Caco-2 (cell line): ENCODE data around the gene COMMD9. TPM values are rescaled to one million over a fixed set of nuclear protein-coding genes. Genes with fewer than 3 reads are reported as not detected.

Experiments
- BruUV-seq: library from RNA; stranded (reverse); fragments of 400-500 nt; replicated peaks from 2 replicates; lab custom pipeline; 2021; lab: Mats Ljungman, UMichigan
- CTCF ChIA-PET: fragments of 300-600 bp; sonication (Branson Sonifier 250); formaldehyde crosslinking; loops from one replicate; lab custom pipeline; 2022; ENCODE audit warnings: antibody characterized with exemption; lab: Charles Lee
- POLR2A ChIA-PET: fragments of 300-600 bp; sonication (Branson Sonifier 250); formaldehyde crosslinking; loops from one replicate; lab custom pipeline; 2022; ENCODE audit warnings: antibody characterized with exemption; lab: Charles Lee
- DNase-seq, 2 experiments: peaks; one replicate each; pipeline versions ENCODE4 v3.0.0 to v3.0.0-alpha.2; 2020 to 2022
- H3K27me3 ChIP-seq: replicated peaks from 2 replicates; pipeline ENCODE4 v1.6.0; 2011; ENCODE audit warnings: low read length; ENCODE audit not compliant: control insufficient read depth, insufficient read depth
- H3K36me3 ChIP-seq: 2 replicates; pipeline ENCODE4 v1.5.1; 2011; ENCODE audit warnings: low read length; ENCODE audit not compliant: control insufficient read depth, insufficient read depth
- H3K4me1 ChIP-seq: fragments of 250-450 bp; sonication (Bioruptor Pico); 2 replicates; pipeline ENCODE4 v1.5.1; 2020; ENCODE audit warnings: mild to moderate bottlenecking
- H3K4me3 ChIP-seq: 2 replicates; pipeline ENCODE4 v1.5.1; 2011; ENCODE audit warnings: low read depth, mild to moderate bottlenecking, control low read depth, low read length
- H3K9me3 ChIP-seq: fragments of 250-450 bp; sonication (Bioruptor Pico); 2 replicates; pipeline ENCODE4 v1.5.1; 2020; ENCODE audit warnings: mild to moderate bottlenecking, moderate library complexity
- H3K27ac Mint-ChIP-seq: one replicate; pipeline ENCODE4 v1.8.0; 2022; ENCODE audit warnings: mixed read lengths; ENCODE audit not compliant: unreplicated experiment
- H3K27me3 Mint-ChIP-seq: one replicate; pipeline ENCODE4 v1.8.0; 2022; ENCODE audit warnings: mixed read lengths; ENCODE audit not compliant: insufficient read depth, unreplicated experiment
- H3K36me3 Mint-ChIP-seq: one replicate; pipeline ENCODE4 v1.8.0; 2022; ENCODE audit warnings: mild to moderate bottlenecking, mixed read lengths; ENCODE audit not compliant: insufficient read depth, unreplicated experiment
- H3K4me1 Mint-ChIP-seq: one replicate; pipeline ENCODE4 v1.8.0; 2022; ENCODE audit warnings: low read depth, mixed read lengths; ENCODE audit not compliant: unreplicated experiment
- H3K4me3 Mint-ChIP-seq: one replicate; pipeline ENCODE4 v1.8.0; 2022; ENCODE audit warnings: mild to moderate bottlenecking, moderate library complexity, mixed read lengths; ENCODE audit not compliant: unreplicated experiment
- H3K9me3 Mint-ChIP-seq: one replicate; pipeline ENCODE4 v1.8.0; 2022; ENCODE audit warnings: mixed read lengths; ENCODE audit not compliant: unreplicated experiment
- CTCF ChIP-seq, 2 experiments: fragments of 200-600 bp in 1 of 2; IDR thresholded peaks; 1 replicate in 1 of 2; 2 replicates in 1 of 2; pipeline versions ENCODE4 v1.5.1 to v1.8.0; 2011 to 2022; ENCODE audit warnings: antibody characterized with exemption in 1 of 2, control low read depth in 1 of 2, inconsistent platforms in 1 of 2, low read depth in 1 of 2, low read length in 1 of 2, mild to moderate bottlenecking in 1 of 2, moderate library complexity in 1 of 2; ENCODE audit not compliant: insufficient read depth in 1 of 2, severe bottlenecking in 1 of 2, unreplicated experiment in 1 of 2
- intact Hi-C: fragments of 100-400 bp; cut with micrococcal nuclease; formaldehyde crosslinking; loops from one replicate; pipeline ENCODE4 v1.10.0; 2022; ENCODE audit not compliant: unreplicated experiment
- total RNA-seq: library from RNA; stranded (reverse); gene quantifications from 2 replicates; pipeline ENCODE4 v1.2.3, GENCODE V29; 2022

The COMMD9 gene
- total RNA-seq, 1 experiment from 2014 or later, result 46.9 TPM

- Histone ChIP-seq H3K4me3 (no peak overlapping the region), H3K36me3 (no peaks in the 10 kb centered on the region), H3K4me1 (no peaks in the 10 kb centered on the region), H3K9me3 (no peaks in the 10 kb centered on the region), H3K27me3 (no peaks in the 10 kb centered on the region)
- POLR2A ChIA-PET, result no interaction called here
- Mint-ChIP-seq H3K27me3 (no peaks in the 10 kb centered on the region), H3K4me1 (peaks cover 7% of the 10 kb centered on the region), H3K36me3 (no peaks in the 10 kb centered on the region), H3K9me3 (no peaks in the 10 kb centered on the region), H3K4me3 (no peak overlapping the region), H3K27ac (no peak overlapping the region)
- no peak for TF ChIP-seq CTCF (IDR thresholded peaks at IDR 0.05; ENCODE audit: insufficient read depth in 1 of 2, low read depth in 1 of 2, low read length in 1 of 2, severe bottlenecking in 1 of 2, unreplicated experiment in 1 of 2)
- no peak for DNase-seq
- intact Hi-C loops, result no loop called here
- CTCF ChIA-PET, result no interaction called here
- no TSS peak for BruUV-seq
Observed at GRCh38 chr11:36247493-36247892, 41.7 kb downstream of the COMMD9 start.

- H3K4me1 ChIP-seq, result no peaks in the 10 kb centered on the region
- intact Hi-C loops, result no loop called here
- Mint-ChIP-seq H3K4me3 (no peak overlapping the region), H3K36me3 (no peaks in the 10 kb centered on the region), H3K9me3 (no peaks in the 10 kb centered on the region), H3K27ac (no peak overlapping the region), H3K27me3 (no peaks in the 10 kb centered on the region), H3K4me1 (no peaks in the 10 kb centered on the region)
- no peaks in the 10 kb centered on the region for H3K9me3 ChIP-seq
- H3K27me3 ChIP-seq, result no peaks in the 10 kb centered on the region
- no peak for DNase-seq
- H3K4me3 ChIP-seq, result no peak overlapping the region
- BruUV-seq, result no TSS peak
- no peaks in the 10 kb centered on the region for H3K36me3 ChIP-seq
- ChIA-PET POLR2A (no interaction called here), CTCF (no interaction called here)
- TF ChIP-seq CTCF (IDR thresholded peaks at IDR 0.05; ENCODE audit: insufficient read depth in 1 of 2, low read depth in 1 of 2, low read length in 1 of 2, severe bottlenecking in 1 of 2, unreplicated experiment in 1 of 2), result no peak
Observed at GRCh38 chr11:36243641-36244040, 45.6 kb downstream of the COMMD9 start.

GRCh38 chr11:36241497-36241896 is 47.7 kb downstream of the COMMD9 start:
- ChIA-PET POLR2A (no interaction called here), CTCF (no interaction called here)
- Mint-ChIP-seq H3K27ac (no peak overlapping the region), H3K36me3 (no peaks in the 10 kb centered on the region), H3K27me3 (no peaks in the 10 kb centered on the region), H3K4me3 (no peak overlapping the region), H3K9me3 (no peaks in the 10 kb centered on the region), H3K4me1 (no peaks in the 10 kb centered on the region)
- BruUV-seq, result no TSS peak
- DNase-seq, result no peak
- intact Hi-C loops, result no loop called here
- Histone ChIP-seq H3K4me3 (no peak overlapping the region), H3K36me3 (no peaks in the 10 kb centered on the region), H3K4me1 (no peaks in the 10 kb centered on the region), H3K27me3 (no peaks in the 10 kb centered on the region), H3K9me3 (no peaks in the 10 kb centered on the region)
- no peak for TF ChIP-seq CTCF (IDR thresholded peaks at IDR 0.05; ENCODE audit: insufficient read depth in 1 of 2, low read depth in 1 of 2, low read length in 1 of 2, severe bottlenecking in 1 of 2, unreplicated experiment in 1 of 2)
